ENCODE results near the gene VCX.
"Not testable (repeated sequence)": the region's sequence is repeated elsewhere in the genome, so short reads cannot be mapped to it uniquely, and the experiment has no call there.

Gene VCX

DNA sequence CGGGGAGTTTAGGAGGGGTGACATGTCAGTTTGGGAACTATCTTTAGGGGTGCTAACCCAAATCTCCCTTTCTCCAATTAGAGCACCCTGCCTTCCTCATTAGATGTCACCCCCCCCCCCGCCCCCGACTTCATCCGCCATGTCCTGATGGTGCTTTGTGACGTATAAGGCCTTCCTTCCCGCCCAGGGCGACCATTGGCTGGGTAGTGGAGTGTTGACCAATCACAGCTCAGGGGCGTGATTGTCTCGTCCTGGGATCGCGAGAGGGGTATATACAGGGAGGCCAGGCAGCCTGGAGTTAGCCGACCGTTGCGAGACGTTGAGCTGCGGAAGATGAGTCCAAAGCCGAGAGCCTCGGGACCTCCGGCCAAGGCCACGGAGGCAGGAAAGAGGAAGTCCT is at the start of gene VCX:
TSS of gene VCX (plus strand) at position 301 of the 400 bp plus-strand sequence. CDS start at position 334, 33 bp downstream.
- not testable (repeated sequence) for DNase-seq

DNA sequence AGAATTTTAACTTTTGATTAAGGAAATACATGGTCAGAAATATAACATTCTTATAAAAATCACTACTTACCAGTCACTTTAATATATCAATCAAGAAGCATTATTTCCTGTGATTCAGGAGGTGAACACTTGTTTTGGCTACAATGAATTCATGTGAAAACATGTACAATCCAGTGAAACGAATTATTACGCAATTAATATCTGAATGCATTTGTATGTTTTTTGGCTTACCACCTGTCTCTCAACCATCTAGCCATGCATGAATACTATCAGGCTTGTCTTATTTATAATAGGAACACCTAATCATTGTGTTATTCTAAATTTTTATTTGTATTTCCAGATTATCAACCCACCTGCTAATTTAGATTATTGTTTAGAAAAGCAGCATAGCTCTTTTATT is 44.6 kb upstream of the VCX start:
- DNase-seq, result no peak

DNA sequence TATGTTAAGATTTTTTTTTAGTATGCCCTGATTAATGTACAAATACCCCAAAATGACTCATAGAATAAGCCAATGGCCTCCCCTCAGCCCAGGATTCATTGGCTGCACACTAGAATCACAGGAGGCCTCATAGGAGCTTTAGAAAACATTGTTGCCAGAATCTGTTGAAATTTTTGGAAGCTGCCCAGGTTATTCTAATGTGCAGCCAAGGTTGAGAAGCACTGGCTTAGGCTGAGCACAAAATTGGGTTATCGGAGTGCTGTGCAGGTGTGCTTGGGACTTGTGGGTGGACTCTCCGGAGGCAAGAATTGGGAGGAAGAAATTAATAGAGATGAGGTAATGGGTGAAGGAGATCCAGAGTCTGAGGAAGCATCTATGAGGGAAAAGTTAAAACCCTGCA is 41.3 kb upstream of the VCX start:
- DNase-seq, result no peak

DNA sequence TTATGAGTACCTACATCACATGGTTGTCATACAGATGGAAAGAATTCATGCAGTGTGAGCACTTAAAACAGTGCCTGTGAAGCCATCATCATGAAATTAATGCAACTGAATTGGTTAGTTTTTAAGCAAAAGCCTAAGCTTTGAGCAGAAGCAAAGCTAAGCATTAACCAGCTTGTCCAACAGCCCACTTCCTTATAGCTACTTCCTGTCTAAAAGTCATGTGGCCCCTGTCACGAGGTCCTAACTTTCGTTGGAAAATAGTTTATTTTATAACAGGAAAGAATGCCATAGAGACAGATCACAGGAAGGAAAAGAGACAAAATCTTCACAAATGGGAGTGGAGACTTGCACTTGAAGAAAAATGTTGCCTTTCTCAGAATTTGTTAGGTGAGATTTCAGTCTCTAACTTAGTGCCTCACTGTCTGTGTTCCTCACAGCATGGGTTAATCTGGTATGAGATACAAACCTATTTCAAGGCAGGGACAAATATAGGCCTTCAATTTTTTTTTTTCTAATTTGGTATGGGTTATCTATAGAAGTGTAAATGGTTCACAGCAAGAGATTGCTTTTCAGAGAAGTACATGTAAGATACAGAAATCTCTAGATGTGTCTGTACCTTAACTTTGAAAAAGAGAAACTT is 27.7 kb upstream of the VCX start:
- DNase-seq, result no peak

DNA sequence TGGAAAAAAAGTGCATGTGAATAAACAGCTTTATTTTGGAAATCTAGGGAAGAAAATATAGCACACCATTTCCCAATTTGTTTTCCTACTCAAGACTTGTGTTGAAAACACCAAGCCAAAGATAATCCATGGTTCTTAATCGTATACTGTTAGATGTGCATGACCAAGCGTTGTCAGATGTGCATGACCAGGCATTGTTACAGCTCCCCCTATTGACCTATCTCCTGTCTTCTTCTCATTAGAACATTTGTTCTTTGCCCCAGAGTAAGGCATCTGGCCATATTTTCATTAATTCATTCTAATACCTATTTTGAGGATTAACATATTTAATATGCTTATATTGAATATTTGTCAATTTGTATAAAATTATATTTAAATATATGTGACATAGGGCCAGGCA is 14.4 kb upstream of the VCX start:
- no peak for DNase-seq

DNA sequence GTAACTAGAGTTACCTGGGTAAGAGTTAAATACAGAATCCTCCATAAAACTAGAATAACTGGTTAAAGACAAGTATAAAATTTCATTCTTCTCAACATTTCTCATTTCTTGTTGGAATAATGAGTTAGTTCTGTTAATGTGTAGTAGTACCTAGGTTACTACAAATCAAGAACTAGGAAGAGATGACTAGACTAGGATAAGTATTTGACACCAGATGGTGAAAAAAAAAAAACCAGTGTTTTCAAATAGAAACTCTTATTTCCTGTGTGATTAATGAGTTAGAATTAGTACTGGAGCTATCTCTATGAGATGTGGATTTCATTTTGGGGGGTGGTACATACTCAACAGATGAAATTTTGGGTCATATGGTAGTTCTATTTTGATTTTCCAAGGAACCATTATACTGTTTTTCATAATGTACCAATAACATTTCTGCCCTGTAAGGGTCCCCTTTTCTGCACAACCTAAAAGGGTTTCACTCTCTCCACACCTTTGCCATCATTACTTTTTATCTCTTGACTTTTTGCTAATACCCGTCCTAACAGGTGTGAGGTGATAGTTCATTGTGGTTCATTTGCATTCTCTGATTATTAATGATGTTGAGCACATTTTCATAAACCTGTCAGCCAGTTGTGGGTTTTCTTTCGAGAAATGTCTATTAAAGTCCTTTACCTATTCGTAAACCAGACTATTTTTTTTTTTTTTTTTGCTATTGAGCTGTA is 1.7 kb upstream of the VCX start:
- DNase-seq, result no peak

DNA sequence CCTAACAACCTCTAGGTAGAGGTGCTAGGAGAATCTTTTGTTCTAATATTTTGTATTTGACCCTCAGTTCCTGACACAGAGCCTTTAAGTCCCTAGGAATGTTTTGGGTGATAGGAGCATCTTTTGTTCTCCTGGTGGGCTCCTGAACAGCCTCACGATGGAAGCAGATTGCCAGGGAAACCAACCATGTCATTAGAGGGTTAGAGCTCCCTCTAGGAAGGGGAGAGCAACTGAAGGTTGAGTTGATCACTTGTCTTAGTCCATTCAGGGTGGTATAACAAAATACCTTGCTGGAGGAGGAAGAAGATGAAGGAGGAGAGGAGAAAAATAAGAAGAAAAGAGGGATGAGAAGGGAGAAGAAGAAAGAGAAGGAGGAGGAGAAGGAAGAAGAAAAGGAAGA is 9.2 kb downstream of the VCX start:
- DNase-seq, result no peak

DNA sequence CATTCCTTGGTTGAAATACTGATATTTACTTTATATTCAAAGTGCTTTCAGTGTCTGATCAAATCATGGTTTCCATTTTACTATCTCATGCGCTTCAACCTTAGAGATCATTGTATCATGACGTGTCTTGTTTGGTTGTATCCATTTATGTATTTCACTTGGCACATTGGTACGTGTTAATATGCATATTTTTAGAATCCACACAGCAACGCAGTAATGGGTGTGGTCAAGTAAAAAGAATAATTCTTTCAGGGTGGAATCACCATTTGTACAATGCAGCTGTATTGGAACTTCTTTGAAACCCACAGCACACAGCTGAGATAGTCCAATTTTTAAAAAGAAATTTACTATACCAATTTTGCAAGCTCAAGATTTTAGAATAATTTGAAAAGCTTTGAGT is 29.1 kb downstream of the VCX start:
- DNase-seq, result no peak

DNA sequence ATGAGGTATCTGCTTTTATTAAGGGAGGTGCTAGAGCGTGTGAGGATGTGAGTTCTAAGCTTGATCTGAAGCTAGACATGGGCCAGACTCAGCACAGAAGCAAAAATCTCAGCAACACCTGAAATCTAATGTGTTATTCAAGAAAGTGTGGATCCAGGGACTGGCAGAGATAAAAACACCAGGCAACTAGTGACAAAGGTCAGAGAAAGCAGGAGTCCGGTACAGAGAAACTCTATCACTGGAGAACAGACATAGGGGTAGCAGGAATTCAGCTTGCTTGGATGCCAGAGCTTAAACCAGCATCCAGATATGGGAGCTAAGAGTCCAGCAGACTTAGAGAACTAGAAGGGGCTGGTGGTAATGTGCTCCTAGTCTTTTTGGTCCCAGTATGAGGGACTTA is 34.0 kb downstream of the VCX start:
- no peak for DNase-seq

DNA sequence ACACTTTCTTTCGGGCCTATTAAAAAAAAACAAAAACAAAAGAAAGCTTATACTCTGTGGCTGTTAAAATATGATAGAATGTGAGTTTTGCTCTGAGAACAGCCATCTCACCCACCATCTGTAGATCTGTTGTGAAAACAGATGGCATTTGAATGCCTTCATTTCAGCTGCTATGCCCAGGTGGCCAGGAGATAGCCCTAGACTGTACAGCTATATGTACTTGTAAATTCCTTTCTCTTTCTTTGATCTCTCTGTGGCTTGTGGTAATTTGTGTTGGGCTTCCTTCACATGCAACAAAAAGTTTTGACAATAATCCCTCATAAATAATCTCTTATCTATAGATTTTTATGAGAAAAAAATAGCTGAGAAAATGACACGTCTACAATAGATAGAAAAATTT is 46.2 kb downstream of the VCX start:
- peak in 1 of 2 donors; percentile 1 for DNase-seq

DNA sequence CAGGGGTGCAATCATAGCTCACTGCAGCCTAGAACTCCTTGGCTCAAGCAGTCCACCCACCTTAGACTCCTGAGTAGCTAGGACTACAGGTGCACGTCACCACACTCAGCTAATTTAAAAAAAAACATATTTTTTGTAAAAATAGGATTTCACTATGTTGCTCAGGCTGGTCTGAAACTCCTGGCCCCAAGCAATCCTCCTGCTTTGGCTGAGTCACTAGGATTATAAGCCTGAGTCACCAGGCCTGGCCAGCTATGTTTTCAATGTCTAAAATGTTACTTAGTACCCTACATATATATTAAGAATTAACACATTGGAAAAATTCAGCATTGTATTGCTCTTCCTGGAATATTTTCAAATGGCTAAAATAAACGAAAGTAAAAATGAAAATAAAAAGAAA is 46.7 kb downstream of the VCX start:
- DNase-seq, result no peak

DNA sequence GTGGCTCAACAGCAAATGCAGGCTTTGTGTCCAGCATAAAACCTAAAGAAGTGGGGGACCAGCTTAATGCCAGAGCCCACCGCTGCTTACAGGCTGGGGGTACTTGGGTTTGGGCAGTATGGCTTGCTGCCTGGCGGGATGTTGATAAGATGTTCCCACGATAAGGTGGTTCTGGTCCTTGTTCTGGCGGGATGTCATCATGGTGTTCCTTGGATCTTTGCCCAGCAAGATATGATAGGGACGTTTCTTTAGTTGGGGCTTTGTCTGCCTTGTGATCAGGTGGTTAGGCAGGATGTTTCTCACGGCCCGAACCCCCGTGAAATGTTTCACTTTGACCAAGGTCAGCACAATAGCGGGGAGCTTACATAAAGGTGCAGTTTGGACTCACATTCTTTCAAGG is 49.0 kb downstream of the VCX start:
- no peak for DNase-seq
